GM18951 (cell line): Measurements from ENCODE around the gene NUTF2.
"Not testable (repeated sequence)": the region's sequence is repeated elsewhere in the genome, so short reads cannot be mapped to it uniquely, and the experiment has no call there.

Experiments
- POLR2A ChIP-seq: IDR thresholded peaks from 4 replicates; pipeline ENCODE4 v1.6.1; 2011; ENCODE audit warnings: mild to moderate bottlenecking; ENCODE audit not compliant: insufficient read length, insufficient read depth; ENCODE audit errors: extremely low read depth
- in situ Hi-C: fragments of 300-500 bp; cut with MboI; formaldehyde crosslinking; loops from one replicate; pipeline ENCODE4 v1.12.0; 2022; ENCODE audit warnings: low sequenced_read_pairs, mixed read lengths, inconsistent platforms; ENCODE audit not compliant: unreplicated experiment

NUTF2 gene

DNA sequence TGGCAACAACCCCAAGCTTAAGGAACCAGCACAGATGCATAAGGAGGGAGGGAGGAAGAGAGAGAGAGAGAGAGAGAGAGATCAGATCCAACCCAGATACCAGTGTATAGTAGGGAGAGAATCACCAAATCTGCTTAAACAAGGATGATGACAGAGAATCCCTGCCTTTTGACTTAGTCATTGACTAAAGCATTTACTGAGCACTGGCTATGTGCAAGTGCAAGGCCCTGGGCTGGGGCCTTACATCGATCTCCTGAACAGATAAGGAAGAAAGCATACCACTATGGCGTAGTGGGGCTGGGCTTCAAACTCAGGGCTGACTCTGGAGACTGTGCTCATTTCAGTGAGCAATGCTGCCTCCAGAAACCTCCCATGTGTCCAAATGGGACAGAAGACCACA is 24.2 kb upstream of the NUTF2 start:
- in situ Hi-C loops: no loop called here
- TF ChIP-seq POLR2A: no peak

DNA sequence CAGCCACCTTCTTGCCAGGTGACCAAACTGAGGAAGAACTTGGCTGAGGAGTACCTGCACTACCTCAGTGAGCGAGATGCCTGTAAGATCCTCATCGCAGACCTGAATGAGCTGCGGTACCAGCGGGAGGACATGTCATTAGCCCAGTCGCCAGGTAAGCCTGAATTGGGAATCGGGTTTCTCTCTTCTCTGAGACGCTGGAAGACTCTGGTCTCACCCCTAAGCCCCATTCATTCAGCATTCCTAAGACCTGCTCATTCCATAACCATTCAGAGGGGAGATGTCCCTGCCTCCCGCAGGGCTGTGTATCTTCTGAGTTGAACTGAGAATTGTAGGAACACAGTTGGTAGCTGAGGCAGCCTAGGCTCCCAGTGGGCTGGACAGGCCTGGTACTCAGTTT is 21.6 kb upstream of the NUTF2 start:
- in situ Hi-C loops: no loop called here

DNA sequence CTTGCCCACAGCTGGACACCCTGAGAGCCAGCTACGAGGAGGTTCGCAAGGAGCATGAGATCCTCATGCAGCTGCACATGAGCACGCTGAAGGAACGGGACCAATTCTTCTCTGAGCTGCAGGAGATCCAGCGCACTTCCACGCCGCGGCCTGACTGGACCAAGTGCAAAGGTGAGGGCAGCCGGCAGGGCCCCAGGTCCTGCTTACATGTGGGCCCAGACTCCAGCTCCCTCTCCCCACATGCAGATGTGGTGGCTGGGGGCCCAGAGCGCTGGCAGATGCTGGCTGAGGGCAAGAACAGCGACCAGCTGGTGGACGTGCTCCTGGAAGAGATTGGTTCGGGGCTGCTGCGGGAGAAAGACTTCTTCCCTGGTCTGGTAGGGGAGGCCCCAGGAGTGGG is 20.8 kb upstream of the NUTF2 start:
- in situ Hi-C loops: no loop called here
- TF ChIP-seq POLR2A: no peak

More for the DNA sequence above, 21.6 kb upstream of the NUTF2 start:
- no peak for TF ChIP-seq POLR2A

DNA sequence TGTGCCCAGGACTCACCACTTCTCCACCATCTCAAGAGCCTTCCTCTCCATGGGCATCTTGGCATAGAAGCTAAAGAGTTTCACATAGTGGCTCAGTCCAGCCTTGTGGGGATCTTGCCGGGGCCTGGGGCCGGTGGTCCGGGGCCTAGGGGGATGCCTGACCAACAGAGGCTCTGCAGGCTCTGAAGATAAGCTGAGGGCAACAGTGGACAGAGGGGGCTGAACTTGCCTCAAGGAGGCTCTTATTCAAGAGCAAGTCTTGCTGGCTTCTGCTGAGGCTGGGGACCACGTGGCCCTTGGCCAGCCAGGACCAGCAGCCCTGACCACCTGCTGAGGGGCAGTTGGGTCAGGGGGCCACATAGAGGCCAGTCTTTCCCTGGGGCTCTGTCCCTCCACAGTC is 18.1 kb upstream of the NUTF2 start:
- TF ChIP-seq POLR2A: no peak
- in situ Hi-C loops: no loop called here

DNA sequence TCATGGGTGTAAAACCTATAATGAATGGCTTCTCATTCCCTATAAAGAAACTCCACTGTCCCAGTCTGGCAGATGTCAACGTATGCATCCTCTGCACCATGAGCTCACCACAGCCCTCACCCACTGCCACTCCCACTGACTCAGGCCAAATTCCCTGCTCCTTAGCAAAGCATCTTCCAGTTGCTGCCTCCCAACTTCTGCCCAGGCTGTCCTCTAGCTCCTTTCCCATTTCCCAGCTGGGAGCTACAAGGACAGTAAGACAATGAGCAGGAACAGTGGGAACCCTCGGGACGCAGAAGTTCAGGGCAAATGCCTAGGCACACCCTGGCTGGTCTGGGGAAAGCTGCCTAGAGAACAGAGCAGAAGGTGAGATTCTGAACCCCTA is 13.7 kb upstream of the NUTF2 start:
- in situ Hi-C loops: no loop called here
- no peak for TF ChIP-seq POLR2A

DNA sequence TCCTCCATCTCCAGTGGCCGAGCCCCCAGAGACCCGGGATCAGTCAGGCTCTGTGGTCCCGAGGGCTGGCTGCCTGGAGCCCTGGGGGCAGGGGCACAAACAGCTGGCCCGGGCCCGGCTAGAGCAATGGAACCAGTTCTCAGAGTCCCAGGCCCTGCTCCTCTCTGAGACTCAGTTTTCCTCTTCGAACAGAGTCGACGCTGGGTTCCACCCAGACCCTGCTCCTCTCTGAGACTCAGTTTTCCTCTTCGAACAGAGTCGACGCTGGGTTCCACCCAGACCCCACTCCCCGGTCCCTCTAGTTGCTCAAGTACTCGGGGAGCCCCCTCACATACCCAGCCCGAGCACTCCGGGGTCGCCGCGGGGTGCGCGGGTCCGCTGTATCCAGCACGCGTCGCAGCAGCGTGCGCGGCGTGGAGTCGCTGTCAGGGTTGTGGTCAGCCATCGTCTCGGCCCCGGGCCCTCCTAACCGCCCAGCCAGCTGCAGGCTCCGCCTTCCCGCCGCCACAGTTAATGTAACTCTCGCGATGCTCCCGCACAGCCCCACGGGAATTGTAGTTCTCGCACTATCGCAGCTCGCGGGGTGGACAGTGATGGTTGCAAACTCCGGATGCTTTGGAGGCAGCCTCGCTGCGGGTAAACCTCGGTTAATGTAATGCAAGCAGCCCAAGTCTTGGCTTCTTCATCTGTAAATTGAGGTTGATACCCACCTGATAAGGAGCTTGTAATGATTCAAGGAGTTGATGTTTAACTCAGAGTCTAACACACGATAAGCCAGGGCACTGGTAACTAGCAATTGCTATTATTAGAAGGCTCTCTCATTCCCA is 13.1 kb upstream of the NUTF2 start:
- peak; percentile 91 for TF ChIP-seq POLR2A
- in situ Hi-C loops: no loop called here

DNA sequence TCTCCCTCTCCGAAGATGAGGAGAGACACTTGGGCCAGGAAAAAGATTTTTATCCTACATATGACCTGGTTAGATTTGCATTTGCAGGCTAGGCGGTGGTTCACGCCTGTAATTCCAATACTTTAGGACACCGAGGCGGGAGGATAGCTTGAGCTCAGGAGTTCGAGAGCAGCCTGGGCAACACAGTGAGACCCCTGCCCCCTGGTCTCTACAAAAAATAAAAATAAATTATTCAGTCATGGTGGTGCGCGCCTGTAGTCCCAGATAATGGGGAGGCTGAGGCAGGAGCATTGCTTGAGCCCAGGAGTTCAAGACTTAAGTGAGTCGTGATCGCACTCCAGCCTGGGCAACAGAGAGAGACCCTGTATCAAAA is 12.5 kb upstream of the NUTF2 start:
- no peak for TF ChIP-seq POLR2A
- in situ Hi-C loops: no loop called here

DNA sequence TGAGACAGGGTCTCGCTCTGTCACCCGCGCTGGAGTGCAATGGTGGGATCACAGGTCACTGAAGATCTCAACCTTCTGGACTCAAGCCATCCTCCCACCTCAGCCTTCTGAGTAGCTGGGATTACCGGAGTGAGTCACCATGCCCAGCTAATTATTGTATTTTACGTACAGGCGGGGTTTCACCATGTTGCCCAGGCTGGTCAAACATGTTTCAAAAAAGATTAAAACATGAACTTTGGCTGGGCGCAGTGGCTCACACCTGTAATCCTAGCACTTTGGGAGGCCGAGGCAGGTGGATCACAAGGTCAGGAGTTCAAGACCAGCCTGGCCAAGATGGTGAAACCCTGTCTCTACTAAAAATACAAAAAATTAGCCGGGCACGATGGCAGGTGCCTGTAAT is 9.5 kb upstream of the NUTF2 start:
- in situ Hi-C loops: not testable (repeated sequence)

DNA sequence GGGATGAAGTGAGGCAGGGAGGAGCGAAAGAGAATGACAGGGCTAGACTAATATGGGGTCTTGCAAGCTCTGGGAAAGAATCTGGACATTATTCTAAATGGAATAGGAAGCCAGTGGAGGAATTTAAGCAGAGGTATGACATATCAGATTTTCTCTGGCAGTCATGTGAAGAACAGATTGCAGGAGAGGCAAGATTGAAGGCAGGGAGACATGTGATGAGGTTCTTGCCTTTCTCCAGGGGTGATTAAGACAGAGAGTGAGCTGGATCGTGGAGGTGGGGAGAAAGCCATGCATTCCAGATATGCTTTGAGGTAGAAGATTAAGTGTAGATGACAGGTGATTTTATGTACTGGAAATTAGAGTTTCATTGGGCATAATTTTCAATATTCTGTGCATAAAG is 8.9 kb upstream of the NUTF2 start:
- in situ Hi-C loops: no loop called here
- TF ChIP-seq POLR2A: no peak

DNA sequence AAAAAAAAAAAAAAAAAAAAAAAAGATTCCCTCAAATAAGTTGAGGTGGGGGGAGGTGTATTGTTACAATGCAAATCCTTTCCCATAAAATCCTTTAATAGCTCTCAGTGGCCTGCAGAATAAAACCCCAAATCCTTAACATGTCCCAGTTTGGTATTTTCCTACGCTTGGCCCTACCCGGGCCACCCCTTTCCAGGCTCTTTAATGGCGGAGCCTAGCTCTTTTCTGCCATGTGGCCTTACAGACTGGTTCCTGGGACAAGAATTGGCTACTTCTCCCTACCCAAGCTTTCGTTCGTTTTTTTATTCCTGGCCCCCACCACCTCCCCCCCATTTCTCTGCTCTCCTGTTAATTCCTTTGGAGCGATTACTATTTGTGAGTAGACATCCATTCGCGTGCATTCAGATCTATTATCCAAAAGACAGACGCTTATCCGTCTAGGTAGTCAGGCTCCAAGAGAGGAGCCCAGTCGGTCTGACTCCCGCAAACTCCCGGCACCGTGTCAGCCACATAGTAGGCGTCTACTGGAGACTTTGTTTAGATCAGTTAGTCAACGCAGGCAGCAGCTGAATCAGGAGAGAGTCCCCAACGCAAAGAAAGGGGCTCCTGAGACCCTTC is 5.4 kb upstream of the NUTF2 start:
- in situ Hi-C loops: no loop called here
- TF ChIP-seq POLR2A: no peak

DNA sequence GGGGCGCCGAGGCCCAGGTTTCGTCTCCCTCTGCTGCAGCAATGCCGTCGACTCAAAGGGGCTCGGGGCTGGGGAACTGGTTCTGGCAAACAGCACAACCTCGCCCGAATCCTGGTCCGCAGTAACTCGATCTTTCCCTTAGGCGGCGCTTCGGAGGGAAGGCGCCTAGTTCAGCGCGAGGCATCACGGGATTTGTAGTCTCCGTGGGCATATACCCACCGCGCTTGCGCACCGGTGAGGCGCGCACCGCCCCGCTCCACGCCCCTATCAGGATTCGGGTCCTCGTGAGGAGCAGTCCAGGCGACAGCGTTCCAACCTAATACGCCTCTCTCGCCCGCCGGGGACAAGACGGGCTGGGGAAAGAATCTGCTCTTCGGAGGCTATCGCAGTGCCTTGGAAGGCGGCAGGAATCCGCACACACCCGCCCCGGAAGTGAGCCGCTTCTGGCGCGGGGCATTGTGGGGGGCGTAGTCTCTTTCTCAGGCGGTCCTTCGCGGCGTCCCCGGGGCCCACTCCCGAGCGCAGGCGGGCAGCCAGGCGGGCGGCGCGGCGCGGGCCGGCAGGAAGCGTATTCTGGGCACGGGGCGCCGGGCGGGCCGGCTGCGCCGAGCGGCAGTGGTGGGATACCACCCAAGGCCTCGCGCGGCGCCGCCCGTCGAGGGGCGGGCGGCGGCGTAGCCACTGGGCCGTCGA is 4.8 kb upstream of the NUTF2 start, which contains the start of gene THAP11:
Gene THAP11 (plus strand): TSS at position 505 of the 693 bp plus-strand sequence. CDS start 235 bp downstream, outside the sequence.
- in situ Hi-C loops: no loop called here
- TF ChIP-seq POLR2A: peak; percentile 63

DNA sequence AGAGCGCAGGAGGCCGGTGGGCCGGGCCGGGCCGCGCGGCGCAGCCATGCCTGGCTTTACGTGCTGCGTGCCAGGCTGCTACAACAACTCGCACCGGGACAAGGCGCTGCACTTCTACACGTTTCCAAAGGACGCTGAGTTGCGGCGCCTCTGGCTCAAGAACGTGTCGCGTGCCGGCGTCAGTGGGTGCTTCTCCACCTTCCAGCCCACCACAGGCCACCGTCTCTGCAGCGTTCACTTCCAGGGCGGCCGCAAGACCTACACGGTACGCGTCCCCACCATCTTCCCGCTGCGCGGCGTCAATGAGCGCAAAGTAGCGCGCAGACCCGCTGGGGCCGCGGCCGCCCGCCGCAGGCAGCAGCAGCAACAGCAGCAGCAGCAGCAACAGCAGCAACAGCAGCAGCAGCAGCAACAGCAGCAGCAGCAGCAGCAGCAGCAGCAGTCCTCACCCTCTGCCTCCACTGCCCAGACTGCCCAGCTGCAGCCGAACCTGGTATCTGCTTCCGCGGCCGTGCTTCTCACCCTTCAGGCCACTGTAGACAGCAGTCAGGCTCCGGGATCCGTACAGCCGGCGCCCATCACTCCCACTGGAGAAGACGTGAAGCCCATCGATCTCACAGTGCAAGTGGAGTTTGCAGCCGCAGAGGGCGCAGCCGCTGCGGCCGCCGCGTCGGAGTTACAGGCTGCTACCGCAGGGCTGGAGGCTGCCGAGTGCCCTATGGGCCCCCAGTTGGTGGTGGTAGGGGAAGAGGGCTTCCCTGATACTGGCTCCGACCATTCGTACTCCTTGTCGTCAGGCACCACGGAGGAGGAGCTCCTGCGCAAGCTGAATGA is 4.0 kb upstream of the NUTF2 start:
- TF ChIP-seq POLR2A: no peak

DNA sequence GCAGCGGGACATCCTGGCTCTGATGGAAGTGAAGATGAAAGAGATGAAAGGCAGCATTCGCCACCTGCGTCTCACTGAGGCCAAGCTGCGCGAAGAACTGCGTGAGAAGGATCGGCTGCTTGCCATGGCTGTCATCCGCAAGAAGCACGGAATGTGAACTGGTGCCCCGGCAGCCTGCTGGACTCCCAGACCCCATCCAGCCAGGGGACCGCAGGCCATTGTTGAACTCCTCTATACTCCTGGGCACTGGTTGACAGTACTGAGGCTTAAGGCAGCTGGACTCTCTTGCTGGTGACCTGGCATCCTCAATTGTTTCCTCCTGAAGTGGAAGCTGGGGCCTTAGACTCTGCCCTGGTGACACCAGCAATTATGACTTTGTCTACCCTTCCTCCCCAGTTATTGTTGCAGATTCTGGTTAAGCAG is 3.4 kb upstream of the NUTF2 start:
- TF ChIP-seq POLR2A: no peak
- in situ Hi-C loops: no loop called here

More for the DNA sequence above, 4.0 kb upstream of the NUTF2 start:
- in situ Hi-C loops: no loop called here
